ENCODE data around the gene ABI3BP.
"Not testable (repeated sequence)": the region's sequence is repeated elsewhere in the genome, so short reads cannot be mapped to it uniquely, and the experiment has no call there.

Gene ABI3BP

GRCh38 chr3:101027286-101027685 is 34.1 kb upstream of the ABI3BP start:
- TF ChIP-seq CTCF (IDR thresholded peaks at IDR 0.05; ENCODE audit: control insufficient read depth, insufficient read depth, low read depth, low read length, missing control alignments): no peak
- no peak for DNase-seq (ENCODE audit: low read depth)
- H3K4me3 ChIP-seq (ENCODE audit: control insufficient read depth, low read depth, low read length): no peak overlapping the region

GRCh38 chr3:101026881-101027280 is 33.7 kb upstream of the ABI3BP start:
- DNase-seq (ENCODE audit: low read depth): no peak
- no peak overlapping the region for H3K4me3 ChIP-seq (ENCODE audit: control insufficient read depth, low read depth, low read length)
- no peak for TF ChIP-seq CTCF (IDR thresholded peaks at IDR 0.05; ENCODE audit: control insufficient read depth, insufficient read depth, low read depth, low read length, missing control alignments)

- DNase-seq (ENCODE audit: low read depth): no peak
- TF ChIP-seq CTCF (IDR thresholded peaks at IDR 0.05; ENCODE audit: control insufficient read depth, insufficient read depth, low read depth, low read length, missing control alignments): no peak
- no peak overlapping the region for H3K4me3 ChIP-seq (ENCODE audit: control insufficient read depth, low read depth, low read length)
Measured at GRCh38 chr3:101026244-101026643, 33.0 kb upstream of the ABI3BP start.

GRCh38 chr3:101020351-101021015 is 27.3 kb upstream of the ABI3BP start:
- TF ChIP-seq CTCF (IDR thresholded peaks at IDR 0.05; ENCODE audit: control insufficient read depth, insufficient read depth, low read depth, low read length, missing control alignments): no peak
- H3K4me3 ChIP-seq (ENCODE audit: control insufficient read depth, low read depth, low read length): no peak overlapping the region
- no peak for DNase-seq (ENCODE audit: low read depth)

GRCh38 chr3:101017017-101017416 is 23.8 kb upstream of the ABI3BP start:
- no peak overlapping the region for H3K4me3 ChIP-seq (ENCODE audit: control insufficient read depth, low read depth, low read length)
- TF ChIP-seq CTCF (IDR thresholded peaks at IDR 0.05; ENCODE audit: control insufficient read depth, insufficient read depth, low read depth, low read length, missing control alignments): no peak
- DNase-seq (ENCODE audit: low read depth): no peak

- not testable (repeated sequence) for DNase-seq (ENCODE audit: low read depth); H3K4me3 ChIP-seq (ENCODE audit: control insufficient read depth, low read depth, low read length)
Measured at GRCh38 chr3:101012312-101012711, 19.1 kb upstream of the ABI3BP start.

- TF ChIP-seq CTCF (IDR thresholded peaks at IDR 0.05; ENCODE audit: control insufficient read depth, insufficient read depth, low read depth, low read length, missing control alignments): no peak
- peak; percentile 75 for DNase-seq (ENCODE audit: low read depth)
- H3K4me3 ChIP-seq (ENCODE audit: control insufficient read depth, low read depth, low read length): no peak overlapping the region
Measured at GRCh38 chr3:101011136-101011535, 17.9 kb upstream of the ABI3BP start.
